B cell (primary cell): ENCODE data around the gene PLXNA1. TPM values are rescaled to one million over a fixed set of nuclear protein-coding genes. Genes with fewer than 3 reads are reported as not detected.

Experiments used
- ATAC-seq: fragments of 200-7000 bp; cut with Tn5 transposase; one replicate; pipeline ENCODE4 v1.10.0; 2021; ENCODE audit warnings: low read depth, mild to moderate bottlenecking, moderate number of reproducible peaks, moderate library complexity
- CTCF ChIA-PET: fragments of 350-600 bp; sonication (Branson Sonifier 250); formaldehyde crosslinking; loops from one replicate; lab custom pipeline; 2021; ENCODE audit warnings: antibody characterized with exemption, inconsistent platforms; lab: Charles Lee
- POLR2A ChIA-PET: fragments of 350-600 bp; sonication (Branson Sonifier 250); formaldehyde crosslinking; loops from one replicate; lab custom pipeline; 2021; ENCODE audit warnings: antibody characterized with exemption; lab: Charles Lee
- DNase-seq: peaks from one replicate; pipeline ENCODE4 v3.0.0; 2013
- H2AFZ ChIP-seq: 2 replicates; pipeline ENCODE4 v1.6.1; 2012; ENCODE audit warnings: mild to moderate bottlenecking, low read depth, low read length; ENCODE audit not compliant: insufficient read depth, poor library complexity, severe bottlenecking
- H3K27ac ChIP-seq, 2 donors: 1 replicate in 1 of 2; 2 replicates in 1 of 2; pipeline ENCODE4 v1.5.1; 2012 to 2013; ENCODE audit warnings: low read length in 2 of 2, mild to moderate bottlenecking in 2 of 2, moderate library complexity in 1 of 2
- H3K27me3 ChIP-seq, 4 experiments: fragments of 200-600 bp in 1 of 4; sonication (generic) in 1 of 4; replicated peaks in 1 of 4; 1 replicate in 2 of 4; 2 replicates in 2 of 4; pipeline versions ENCODE4 v1.6.1 to v1.7.0; 2013 to 2016; ENCODE audit warnings: low read length in 3 of 4, mild to moderate bottlenecking in 2 of 4, mixed read lengths in 1 of 4, moderate library complexity in 1 of 4; ENCODE audit not compliant: insufficient read depth in 4 of 4, control insufficient read depth in 3 of 4; ENCODE audit errors: control extremely low read depth in 1 of 4
- H3K36me3 ChIP-seq, 2 experiments: replicated peaks in 1 of 2; 1 replicate in 1 of 2; 2 replicates in 1 of 2; pipeline versions ENCODE4 v1.6.1 to v1.7.1; 2013; ENCODE audit warnings: low read length in 1 of 2; ENCODE audit not compliant: insufficient read depth in 2 of 2, control insufficient read depth in 1 of 2; ENCODE audit errors: control extremely low read depth in 1 of 2, extremely low read depth in 1 of 2
- H3K4me1 ChIP-seq, 2 donors: fragments of 200-600 bp in 1 of 2; sonication (generic) in 1 of 2; 1 replicate in 1 of 2; 2 replicates in 1 of 2; pipeline versions ENCODE4 v1.5.1 to v1.6.1; 2013 to 2017; ENCODE audit warnings: low read length in 2 of 2; ENCODE audit not compliant: control insufficient read depth in 2 of 2, insufficient read depth in 2 of 2
- H3K4me2 ChIP-seq: replicated peaks from 2 replicates; pipeline ENCODE3; 2012; ENCODE audit warnings: mild to moderate bottlenecking, low read depth, low read length; ENCODE audit not compliant: poor library complexity, severe bottlenecking
- H3K4me3 ChIP-seq, 5 experiments: fragments of 200-600 bp in 1 of 5; sonication (generic) in 1 of 5; 1 replicate in 3 of 5; 2 replicates in 2 of 5; pipeline versions ENCODE4 v1.5.1 to v1.7.0; 2011 to 2016; ENCODE audit warnings: low read length in 4 of 5, mild to moderate bottlenecking in 4 of 5, low read depth in 2 of 5, control low read depth in 1 of 5, moderate library complexity in 1 of 5; ENCODE audit not compliant: insufficient read depth in 1 of 5; ENCODE audit errors: control extremely low read depth in 1 of 5, extremely low read depth in 1 of 5
- H3K79me2 ChIP-seq: fragments of 200-600 bp; sonication (generic); one replicate; pipeline ENCODE4 v1.6.0; 2016; ENCODE audit warnings: low read length; ENCODE audit not compliant: control insufficient read depth, insufficient read depth
- H3K9ac ChIP-seq: fragments of 200-600 bp; sonication (generic); 2 replicates; pipeline ENCODE4 v1.6.1; 2017; ENCODE audit warnings: mild to moderate bottlenecking, low read length, moderate library complexity
- H3K9me3 ChIP-seq, 3 donors: one replicate each; pipeline versions ENCODE4 v1.6.1 to v1.7.1; 2013; ENCODE audit warnings: low read length in 2 of 3; ENCODE audit not compliant: control insufficient read depth in 2 of 3, insufficient read depth in 1 of 3; ENCODE audit errors: control extremely low read depth in 1 of 3
- H4K20me1 ChIP-seq: 2 replicates; pipeline ENCODE4 v1.6.0; 2012; ENCODE audit warnings: mild to moderate bottlenecking, low read length; ENCODE audit not compliant: insufficient read depth, control insufficient read depth, poor library complexity, severe bottlenecking
- H3K27ac Mint-ChIP-seq: one replicate; pipeline ENCODE4 v1.8.0; 2021; ENCODE audit warnings: mixed read lengths
- H3K27me3 Mint-ChIP-seq: one replicate; pipeline ENCODE4 v1.8.0; 2021; ENCODE audit warnings: mixed read lengths
- H3K4me1 Mint-ChIP-seq: one replicate; pipeline ENCODE4 v1.8.0; 2021; ENCODE audit warnings: mixed read lengths
- H3K4me3 Mint-ChIP-seq: one replicate; pipeline ENCODE4 v1.8.0; 2021; ENCODE audit warnings: mixed read lengths
- H3K9me3 Mint-ChIP-seq: one replicate; pipeline ENCODE4 v1.8.0; 2022; ENCODE audit warnings: mixed read lengths; ENCODE audit not compliant: insufficient read depth
- CTCF ChIP-seq: fragments of 200-600 bp; IDR thresholded peaks from one replicate; pipeline ENCODE4 v1.8.0; 2022; ENCODE audit warnings: antibody characterized with exemption, mild to moderate bottlenecking
- EZH2 ChIP-seq: IDR thresholded peaks from 2 replicates; pipeline ENCODE4 v1.6.1; 2012; ENCODE audit warnings: borderline replicate concordance, low read depth, mild to moderate bottlenecking, moderate library complexity, low read length; ENCODE audit not compliant: insufficient read depth, poor library complexity, severe bottlenecking
- WGBS: methylation state at CpG from one replicate; pipeline ENCODE4 v1.1.5; 2013; ENCODE audit warnings: missing lambda C conversion rate; ENCODE audit not compliant: insufficient coverage; 5-methylcytosine and 5-hydroxymethylcytosine counted together
- intact Hi-C: fragments of 100-400 bp; cut with micrococcal nuclease; formaldehyde crosslinking; loops from one replicate; pipeline ENCODE4 v1.10.0; 2022
- polyA plus RNA-seq: library from polyadenylated mRNA; depleted of rRNA; stranded (reverse); fragments of >200 nt; gene quantifications from 2 replicates; pipeline ENCODE4 v1.2.3, GENCODE V29; 2012
- total RNA-seq, 2 donors: library from RNA; stranded (reverse); fragments of 120-200 nt in 1 of 2; gene quantifications; 1 replicate in 1 of 2; 2 replicates in 1 of 2; pipeline versions ENCODE4 v1.2.3 to v1.2.4, GENCODE V29; 2013 to 2022

Gene PLXNA1
- total and polyA plus RNA-seq, 2 donors (not counting 1 experiment from before 2014, with no cell fraction given), result 6.7 to 22.3 TPM

GRCh38 chr3:126969586-126969985 is 13.3 kb upstream of the PLXNA1 start:
- no peak overlapping the region for H3K4me3 Mint-ChIP-seq
- no peak overlapping the region for H3K4me3 ChIP-seq
- peaks cover 0 to 16% (median 0%) of the 10 kb centered on the region in 4 experiments for H3K27me3 ChIP-seq
- no peak overlapping the region for H2AFZ ChIP-seq
- no peak overlapping the region for H3K9ac ChIP-seq
- peaks cover 30% of the 10 kb centered on the region for H3K27me3 Mint-ChIP-seq
- intact Hi-C loops, result no loop called here
- H3K27ac ChIP-seq, result no peak overlapping the region
- ChIA-PET CTCF (interaction anchor here (1.4 to 2.3 kb wide), 2 partner anchors 10 to 12 kb away, joined by 3 to 10 read pairs; no protein-coding TSS in a partner anchor), POLR2A (interaction anchor here (0.7 kb wide), 1 partner anchor 12 kb away, joined by 4 read pairs; no protein-coding TSS in a partner anchor)
- H3K9me3 ChIP-seq, result peaks cover under 1 to 14% (median 8%) of the 10 kb centered on the region in 3 donors
- H3K79me2 ChIP-seq, result no peaks in the 10 kb centered on the region
- peaks cover 3 to 4% of the 10 kb centered on the region in 2 donors for H3K4me1 ChIP-seq
- DNase-seq (no peak), ATAC-seq (no peak)
- H3K27ac Mint-ChIP-seq, result no peak overlapping the region
- 80% methylated on average over 5 of the region's 7 CpGs for WGBS
- H4K20me1 ChIP-seq, result no peaks in the 10 kb centered on the region
- no peak for TF ChIP-seq CTCF
- no peak for TF ChIP-seq EZH2
- H3K4me1 Mint-ChIP-seq, result peaks cover 18% of the 10 kb centered on the region
- no peak overlapping the region for H3K4me2 ChIP-seq
- no peaks in the 10 kb centered on the region for H3K36me3 ChIP-seq
- H3K9me3 Mint-ChIP-seq, result peaks cover under 1% of the 10 kb centered on the region

- no peak for ATAC-seq
Measured at GRCh38 chr3:126970101-126970500, 12.8 kb upstream of the PLXNA1 start.

More at GRCh38 chr3:126970101-126970500, 12.8 kb upstream of the PLXNA1 start:
- Histone ChIP-seq H3K4me2 (no peak overlapping the region), H3K79me2 (no peaks in the 10 kb centered on the region), H3K27ac (no peak overlapping the region), H3K4me3 (no peak overlapping the region), H2AFZ (no peak overlapping the region), H3K9me3 (peaks cover 2 to 14% (median 13%) of the 10 kb centered on the region in 3 donors), H3K27me3 (peaks cover 0 to 16% (median 0%) of the 10 kb centered on the region in 4 experiments), H3K36me3 (no peaks in the 10 kb centered on the region), H3K4me1 (peaks cover 3 to 4% of the 10 kb centered on the region in 2 donors), H4K20me1 (no peaks in the 10 kb centered on the region), H3K9ac (no peak overlapping the region)
- intact Hi-C loops, result no loop called here
- H3K4me3 Mint-ChIP-seq, result no peak overlapping the region
- ChIA-PET POLR2A (no interaction called here), CTCF (interaction anchor here (1.4 to 2.3 kb wide), 2 partner anchors 9 to 12 kb away, joined by 3 to 10 read pairs; no protein-coding TSS in a partner anchor)
- H3K4me1 Mint-ChIP-seq, result peaks cover 18% of the 10 kb centered on the region
- DNase-seq, result no peak
- WGBS, result 90% methylated on average over 4 of the region's 5 CpGs
- no peak for TF ChIP-seq EZH2
- TF ChIP-seq CTCF, result no peak
- H3K9me3 Mint-ChIP-seq, result peaks cover 6% of the 10 kb centered on the region
- H3K27ac Mint-ChIP-seq, result no peak overlapping the region
- peaks cover 33% of the 10 kb centered on the region for H3K27me3 Mint-ChIP-seq
